ENCODE results near the gene PNKD.

The PNKD gene

GRCh38 chr2:218233543-218233942 is 36.8 kb upstream of the PNKD start:
- Histone ChIP-seq H3K9me3 (ENCODE audit: low read length) (no peaks in the 10 kb centered on the region), H3F3A (ENCODE audit: insufficient read depth, low read length) (no peaks in the 10 kb centered on the region), H3K79me2 (ENCODE audit: insufficient read depth, low read length) (no peaks in the 10 kb centered on the region), H3K27ac (ENCODE audit: low read depth, low read length, poor library complexity, severe bottlenecking) (no peak overlapping the region), H3K4me1 (ENCODE audit: insufficient read depth, low read length, severe bottlenecking) (peaks cover 14% of the 10 kb centered on the region), H3K4me3 (ENCODE audit: low read depth, low read length, poor library complexity, severe bottlenecking) (no peak overlapping the region), H3K9ac (ENCODE audit: low read length) (no peak overlapping the region), H2AFZ (ENCODE audit: low read length) (no peak overlapping the region), H3K36me3 (ENCODE audit: insufficient read depth, low read length) (peaks cover 96% of the 10 kb centered on the region), H3K4me2 (ENCODE audit: low read length) (no peak overlapping the region), H3K27me3 (ENCODE audit: insufficient read depth, low read length) (no peaks in the 10 kb centered on the region), H3K9me2 (ENCODE audit: low read depth, low read length) (no peaks in the 10 kb centered on the region), H4K20me1 (ENCODE audit: insufficient read depth, low read length) (no peaks in the 10 kb centered on the region)
- TF ChIP-seq EZH2 (IDR thresholded peaks at IDR 0.05; ENCODE audit: borderline replicate concordance, low read length): no peak

DNA sequence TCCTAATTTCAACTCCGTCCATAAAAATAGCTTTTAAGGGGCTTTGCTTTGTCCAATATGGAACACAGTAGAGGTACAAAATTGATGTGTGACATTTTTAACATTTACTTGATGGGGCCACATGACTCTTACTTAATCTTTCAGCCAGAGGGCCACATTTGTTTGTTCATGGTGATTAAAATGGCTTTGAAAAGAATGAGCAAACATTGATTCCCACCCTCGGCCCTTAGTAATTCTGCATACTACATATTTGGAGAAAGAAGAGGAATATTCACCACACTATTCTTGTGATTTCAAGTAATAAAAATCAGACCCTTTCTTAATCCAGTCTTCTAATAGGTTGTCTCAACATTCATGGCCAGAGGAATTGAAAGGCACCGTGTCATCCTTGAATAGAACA is 35.8 kb upstream of the PNKD start:
- no peak overlapping the region for H3K4me3 ChIP-seq (ENCODE audit: low read depth, low read length, poor library complexity, severe bottlenecking)
- peaks cover 96% of the 10 kb centered on the region for H3K36me3 ChIP-seq (ENCODE audit: insufficient read depth, low read length)
- H3K9me2 ChIP-seq (ENCODE audit: low read depth, low read length): no peaks in the 10 kb centered on the region
- H3F3A ChIP-seq (ENCODE audit: insufficient read depth, low read length): no peaks in the 10 kb centered on the region
- H3K79me2 ChIP-seq (ENCODE audit: insufficient read depth, low read length): no peaks in the 10 kb centered on the region
- H3K4me2 ChIP-seq (ENCODE audit: low read length): no peak overlapping the region
- H3K9ac ChIP-seq (ENCODE audit: low read length): no peak overlapping the region
- no peaks in the 10 kb centered on the region for H3K9me3 ChIP-seq (ENCODE audit: low read length)
- H3K27me3 ChIP-seq (ENCODE audit: insufficient read depth, low read length): no peaks in the 10 kb centered on the region
- TF ChIP-seq CTCF (IDR thresholded peaks at IDR 0.05; ENCODE audit: low read length) (no peak), EZH2 (IDR thresholded peaks at IDR 0.05; ENCODE audit: borderline replicate concordance, low read length) (no peak)
- no peaks in the 10 kb centered on the region for H4K20me1 ChIP-seq (ENCODE audit: insufficient read depth, low read length)
- peaks cover 4% of the 10 kb centered on the region for H3K4me1 ChIP-seq (ENCODE audit: insufficient read depth, low read length, severe bottlenecking)
- H2AFZ ChIP-seq (ENCODE audit: low read length): no peak overlapping the region
- no peak overlapping the region for H3K27ac ChIP-seq (ENCODE audit: low read depth, low read length, poor library complexity, severe bottlenecking)

DNA sequence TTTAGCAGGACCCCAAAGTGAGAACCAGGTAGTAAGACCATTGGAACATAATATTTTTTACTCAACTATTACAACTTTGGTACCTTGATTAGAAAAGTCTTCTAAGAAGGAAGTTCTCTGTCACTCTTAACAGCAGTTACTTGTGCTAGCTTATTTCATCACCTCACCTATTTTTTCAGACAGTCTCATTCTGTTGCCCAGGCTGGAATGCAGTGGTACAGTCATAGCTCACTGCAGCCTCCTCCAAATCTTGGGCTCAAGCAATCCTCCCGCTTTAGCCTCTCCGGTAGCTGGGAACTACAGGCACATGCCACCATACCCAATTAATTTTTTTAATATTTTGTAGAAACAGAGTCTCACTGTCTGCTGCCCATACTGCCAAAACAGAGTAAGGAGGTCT is 35.3 kb upstream of the PNKD start:
- no peaks in the 10 kb centered on the region for H3K79me2 ChIP-seq (ENCODE audit: insufficient read depth, low read length)
- H3K36me3 ChIP-seq (ENCODE audit: insufficient read depth, low read length): peaks cover 96% of the 10 kb centered on the region
- H2AFZ ChIP-seq (ENCODE audit: low read length): no peak overlapping the region

More for the DNA sequence above, 35.3 kb upstream of the PNKD start:
- H3F3A ChIP-seq (ENCODE audit: insufficient read depth, low read length): no peaks in the 10 kb centered on the region
- TF ChIP-seq EZH2 (IDR thresholded peaks at IDR 0.05; ENCODE audit: borderline replicate concordance, low read length): no peak
- no peak for TF ChIP-seq CTCF (IDR thresholded peaks at IDR 0.05; ENCODE audit: low read length)
- no peaks in the 10 kb centered on the region for H3K27me3 ChIP-seq (ENCODE audit: insufficient read depth, low read length)
- H3K4me3 ChIP-seq (ENCODE audit: low read depth, low read length, poor library complexity, severe bottlenecking): no peak overlapping the region
- H3K4me2 ChIP-seq (ENCODE audit: low read length): no peak overlapping the region
- H3K9ac ChIP-seq (ENCODE audit: low read length): no peak overlapping the region
- no peaks in the 10 kb centered on the region for H3K9me3 ChIP-seq (ENCODE audit: low read length)
- H3K9me2 ChIP-seq (ENCODE audit: low read depth, low read length): no peaks in the 10 kb centered on the region
- no peaks in the 10 kb centered on the region for H4K20me1 ChIP-seq (ENCODE audit: insufficient read depth, low read length)
- H3K27ac ChIP-seq (ENCODE audit: low read depth, low read length, poor library complexity, severe bottlenecking): no peak overlapping the region
- H3K4me1 ChIP-seq (ENCODE audit: insufficient read depth, low read length, severe bottlenecking): no peaks in the 10 kb centered on the region
